NK-92 (cell line): Measurements from ENCODE around the gene CFAP157.

Experiments used
- DNase-seq: peaks from one replicate; lab custom pipeline; 2025; ENCODE audit not compliant: unreplicated experiment; lab: John Stamatoyannopoulos, UW

The CFAP157 gene

GRCh38 chr9:127706836-127707241 is at the start of gene CFAP157:
CFAP157 (plus strand) TSS chr9:127706988; CDS start chr9:127707032, 44 bp downstream.
- DNase-seq, result no peak

GRCh38 chr9:127658428-127658827 is 48.4 kb upstream of the CFAP157 start:
- no peak for DNase-seq

- DNase-seq, result no peak
Observed at GRCh38 chr9:127660886-127661741, 45.7 kb upstream of the CFAP157 start.

GRCh38 chr9:127662617-127663016 is 44.2 kb upstream of the CFAP157 start:
- no peak for DNase-seq

- DNase-seq, result no peak
Observed at GRCh38 chr9:127664324-127664677, 42.5 kb upstream of the CFAP157 start.

GRCh38 chr9:127664678-127665507 is 41.9 kb upstream of the CFAP157 start:
- no peak for DNase-seq

GRCh38 chr9:127667127-127667844 is 39.5 kb upstream of the CFAP157 start:
- no peak for DNase-seq

- DNase-seq, result no peak
Observed at GRCh38 chr9:127667906-127668305, 38.9 kb upstream of the CFAP157 start.

- DNase-seq, result no peak
Observed at GRCh38 chr9:127673234-127673633, 33.6 kb upstream of the CFAP157 start.

- no peak for DNase-seq
Observed at GRCh38 chr9:127676638-127677037, 30.1 kb upstream of the CFAP157 start.

- no peak for DNase-seq
Observed at GRCh38 chr9:127679506-127679905, 27.3 kb upstream of the CFAP157 start.

GRCh38 chr9:127680226-127680625 is 26.6 kb upstream of the CFAP157 start:
- no peak for DNase-seq

GRCh38 chr9:127680846-127681245 is 25.9 kb upstream of the CFAP157 start:
- DNase-seq, result no peak

GRCh38 chr9:127682351-127683136 is 24.2 kb upstream of the CFAP157 start:
- no peak for DNase-seq

- no peak for DNase-seq
Observed at GRCh38 chr9:127683723-127684122, 23.1 kb upstream of the CFAP157 start.

GRCh38 chr9:127684576-127684975 is 22.2 kb upstream of the CFAP157 start:
- DNase-seq, result no peak

- DNase-seq, result no peak
Observed at GRCh38 chr9:127686461-127687393, 20.1 kb upstream of the CFAP157 start.

- DNase-seq, result no peak
Observed at GRCh38 chr9:127689329-127690000, 17.3 kb upstream of the CFAP157 start.

- DNase-seq, result no peak
Observed at GRCh38 chr9:127690735-127691134, 16.1 kb upstream of the CFAP157 start.
